Measurements from ENCODE around the gene GABRG3. TPM values are rescaled to one million over a fixed set of nuclear protein-coding genes. Genes with fewer than 3 reads are reported as not detected.

Gene GABRG3
- total and polyA plus RNA-seq, 3 experiments from 2014 or later, result not detected

DNA sequence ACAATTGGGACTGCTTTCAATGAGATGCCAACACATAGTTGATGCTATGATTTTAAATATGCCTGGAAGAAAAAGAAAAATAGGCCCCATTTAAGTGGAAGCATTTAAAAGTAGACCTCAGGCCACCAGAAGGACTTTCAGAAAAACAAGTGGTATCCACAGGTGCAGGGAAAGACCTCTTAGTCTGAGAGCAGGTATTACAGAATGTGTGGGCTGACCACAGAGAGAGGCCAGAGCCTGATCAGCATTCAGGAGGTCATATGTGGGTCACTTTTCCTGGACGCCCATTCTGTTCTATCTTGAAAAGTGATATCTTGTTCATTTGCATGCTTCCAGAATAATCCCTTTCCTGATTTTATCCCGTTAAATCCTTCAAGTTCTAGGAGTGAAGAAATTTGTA is 95.5 kb downstream of the GABRG3 start:
- ChIA-PET POLR2A (no interaction called here), CTCF (no interaction called here)
- H3K27me3 ChIP-seq (ENCODE audit: insufficient read depth, low read length, poor library complexity, severe bottlenecking), result no peaks in the 10 kb centered on the region
- Mint-ChIP-seq H3K9me3 (peaks cover 18 to 50% (median 21%) of the 10 kb centered on the region in 5 donors), H3K36me3 (no peaks in the 10 kb centered on the region), H3K27ac (no peak overlapping the region), H3K4me3 (no peak overlapping the region), H3K27me3 (no peaks in the 10 kb centered on the region), H3K4me1 (no peaks in the 10 kb centered on the region)
- H3K4me3 ChIP-seq (ENCODE audit: low read length), result no peak overlapping the region
- no peak for DNase-seq
- H3K4me1 ChIP-seq (ENCODE audit: insufficient read depth, low read length), result no peaks in the 10 kb centered on the region
- peaks cover 5% of the 10 kb centered on the region for H3K9me3 ChIP-seq (ENCODE audit: low read length)
- no peak overlapping the region for H3K27ac ChIP-seq (ENCODE audit: low read depth, low read length)
- H3K36me3 ChIP-seq (ENCODE audit: insufficient read depth, low read length), result no peaks in the 10 kb centered on the region

DNA sequence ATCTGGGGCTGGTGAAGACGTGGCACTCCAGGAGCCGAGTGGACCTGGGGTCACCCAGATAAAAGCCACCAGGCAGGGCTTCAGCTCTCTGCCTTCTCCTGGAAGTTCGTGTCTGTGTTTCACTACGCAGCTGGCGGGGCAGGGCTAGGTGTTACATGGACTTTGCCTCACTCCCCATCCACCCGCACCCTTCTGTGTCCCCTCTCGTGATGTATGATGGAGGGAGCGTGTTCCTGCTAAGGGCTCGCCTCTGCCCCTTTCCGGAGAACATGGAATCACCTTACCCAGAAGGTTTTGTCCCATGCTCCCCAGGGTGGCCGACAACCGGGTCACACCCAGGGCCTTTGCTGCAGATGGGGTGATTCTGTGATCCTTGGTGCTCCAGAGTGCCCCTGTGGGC is 96.2 kb downstream of the GABRG3 start:
- Mint-ChIP-seq H3K36me3 (no peaks in the 10 kb centered on the region), H3K27ac (no peak overlapping the region), H3K27me3 (no peaks in the 10 kb centered on the region), H3K9me3 (peaks cover 18 to 53% (median 20%) of the 10 kb centered on the region in 5 donors), H3K4me1 (no peaks in the 10 kb centered on the region), H3K4me3 (no peak overlapping the region)
- ChIA-PET CTCF (no interaction called here), POLR2A (no interaction called here)
- no peaks in the 10 kb centered on the region for H3K27me3 ChIP-seq (ENCODE audit: insufficient read depth, low read length, poor library complexity, severe bottlenecking)
- H3K27ac ChIP-seq (ENCODE audit: low read depth, low read length), result no peak overlapping the region
- no peak overlapping the region for H3K4me3 ChIP-seq (ENCODE audit: low read length)
- peaks cover 5% of the 10 kb centered on the region for H3K9me3 ChIP-seq (ENCODE audit: low read length)
- no peaks in the 10 kb centered on the region for H3K4me1 ChIP-seq (ENCODE audit: insufficient read depth, low read length)
- no peak for DNase-seq
- no peaks in the 10 kb centered on the region for H3K36me3 ChIP-seq (ENCODE audit: insufficient read depth, low read length)

DNA sequence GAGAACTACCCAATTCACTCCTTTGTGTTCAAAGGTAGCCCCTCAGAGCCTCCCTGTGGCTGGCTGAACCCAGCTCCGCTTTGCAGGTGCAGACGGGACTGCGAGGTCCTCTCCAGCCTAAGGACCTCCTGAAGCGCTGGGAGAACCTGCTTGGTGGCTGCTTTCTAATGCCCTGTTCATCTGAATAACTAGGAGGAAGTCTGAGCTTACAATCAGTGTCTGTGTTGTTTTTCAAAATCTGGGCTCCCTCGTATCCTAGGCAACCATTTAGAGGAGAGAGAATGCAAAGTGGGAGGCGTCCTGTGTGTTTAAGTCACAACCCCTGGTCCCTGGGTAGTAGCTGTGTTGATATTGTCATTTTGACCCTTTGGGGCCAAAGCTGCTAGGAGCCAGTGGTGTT is 99.9 kb downstream of the GABRG3 start:
- peaks cover 0 to 1% of the 10 kb centered on the region in 2 donors for H3K27me3 Mint-ChIP-seq
- H3K4me3 Mint-ChIP-seq, result no peak overlapping the region
- no peak for DNase-seq
- no peak overlapping the region for H3K27ac ChIP-seq (ENCODE audit: low read depth, low read length)
- no peak overlapping the region for H3K27ac Mint-ChIP-seq
- no peak overlapping the region for H3K4me3 ChIP-seq (ENCODE audit: low read length)
- POLR2A ChIA-PET, result no interaction called here
- no peaks in the 10 kb centered on the region for H3K27me3 ChIP-seq (ENCODE audit: insufficient read depth, low read length, poor library complexity, severe bottlenecking)
- CTCF ChIA-PET, result no interaction called here
- H3K36me3 Mint-ChIP-seq, result no peaks in the 10 kb centered on the region
- no peaks in the 10 kb centered on the region for H3K4me1 Mint-ChIP-seq
- H3K4me1 ChIP-seq (ENCODE audit: insufficient read depth, low read length), result no peaks in the 10 kb centered on the region
- peaks cover 5% of the 10 kb centered on the region for H3K9me3 ChIP-seq (ENCODE audit: low read length)
- H3K36me3 ChIP-seq (ENCODE audit: insufficient read depth, low read length), result no peaks in the 10 kb centered on the region
- peaks cover 17 to 44% (median 27%) of the 10 kb centered on the region in 5 donors for H3K9me3 Mint-ChIP-seq

DNA sequence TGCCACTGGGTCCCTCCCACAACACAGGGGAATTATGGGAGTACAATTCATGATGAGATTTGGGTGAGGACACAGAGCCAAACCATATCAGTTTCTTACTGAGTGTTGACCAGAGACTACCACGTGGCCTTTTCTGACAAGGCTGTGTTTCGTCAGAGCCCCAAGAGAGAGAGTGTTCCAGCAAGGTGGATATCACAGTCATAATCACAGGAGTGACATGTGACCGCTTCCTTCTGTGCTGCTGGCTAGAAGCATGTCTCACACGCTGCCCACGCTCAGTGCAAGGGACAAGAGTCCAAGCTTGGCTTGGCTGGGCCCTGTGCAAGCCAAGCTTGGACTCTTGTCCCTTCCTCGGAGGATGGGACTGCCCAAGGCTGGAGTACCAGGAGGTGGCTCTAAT is 103.2 kb downstream of the GABRG3 start:
- Mint-ChIP-seq H3K4me3 (no peak overlapping the region), H3K27ac (no peak overlapping the region), H3K36me3 (no peaks in the 10 kb centered on the region), H3K27me3 (peaks cover 0 to 1% of the 10 kb centered on the region in 2 donors), H3K4me1 (no peaks in the 10 kb centered on the region), H3K9me3 (peaks cover 5 to 22% (median 14%) of the 10 kb centered on the region in 5 donors)
- Histone ChIP-seq H3K9me3 (ENCODE audit: low read length) (no peaks in the 10 kb centered on the region), H3K27ac (ENCODE audit: low read depth, low read length) (no peak overlapping the region), H3K27me3 (ENCODE audit: insufficient read depth, low read length, poor library complexity, severe bottlenecking) (no peaks in the 10 kb centered on the region), H3K4me1 (ENCODE audit: insufficient read depth, low read length) (no peaks in the 10 kb centered on the region), H3K4me3 (ENCODE audit: low read length) (no peak overlapping the region), H3K36me3 (ENCODE audit: insufficient read depth, low read length) (no peaks in the 10 kb centered on the region)
- ChIA-PET CTCF (no interaction called here), POLR2A (no interaction called here)
- no peak for DNase-seq

DNA sequence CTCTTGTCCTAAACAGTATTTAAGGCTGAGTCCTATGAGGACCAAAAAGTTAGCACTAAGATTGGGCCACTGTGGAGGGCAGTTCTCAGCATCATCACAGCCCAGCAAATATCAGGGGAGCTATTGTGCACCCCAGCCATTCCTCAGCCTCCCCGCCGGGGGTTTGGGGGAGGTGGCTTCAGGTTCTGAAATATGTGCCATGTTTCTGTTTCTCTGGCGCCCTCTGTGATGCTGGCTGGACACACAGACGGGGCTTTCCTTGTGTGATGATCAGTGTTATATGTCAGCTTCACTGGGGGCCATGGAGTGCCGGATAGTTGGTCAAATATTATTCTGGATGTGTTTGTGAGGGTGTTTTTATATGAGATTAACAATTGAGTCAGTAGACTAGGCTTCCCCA is 106.8 kb downstream of the GABRG3 start:
- CTCF ChIA-PET, result no interaction called here

DNA sequence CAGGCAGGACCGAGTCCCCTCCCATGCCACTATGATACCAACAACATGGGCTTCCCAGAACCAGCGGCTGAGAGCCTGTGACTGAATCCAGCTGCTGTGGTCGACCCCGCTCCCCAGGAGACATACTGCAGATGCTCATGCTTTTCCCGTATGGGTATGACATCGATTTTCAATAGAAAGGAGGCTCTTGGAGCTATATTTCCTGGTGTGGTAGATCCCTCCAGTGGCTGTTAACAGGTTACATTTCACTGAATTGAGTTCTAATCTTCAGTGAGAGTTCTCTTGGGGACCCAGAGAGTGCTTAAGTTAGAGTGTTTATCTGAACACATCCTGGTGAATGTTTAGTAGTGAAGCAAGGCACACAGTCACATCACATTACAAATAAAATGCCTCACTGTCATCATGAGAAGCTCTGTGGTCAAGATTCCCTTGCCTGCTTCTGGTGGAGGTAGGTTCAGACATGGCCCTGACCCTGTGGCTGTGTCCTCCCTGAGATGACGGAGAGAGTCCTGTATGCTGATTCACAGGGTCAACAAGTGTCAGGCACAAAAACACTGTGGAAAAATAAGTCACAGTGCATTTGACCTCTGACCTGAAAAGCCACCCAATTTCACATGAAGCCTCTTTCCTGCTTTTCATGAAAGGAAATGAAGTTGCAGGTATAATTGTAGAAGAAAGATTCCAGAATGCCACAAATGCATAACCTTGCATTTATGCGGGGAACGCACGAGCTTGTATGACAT is 110.9 kb downstream of the GABRG3 start:
- H3K27ac Mint-ChIP-seq, result no peak overlapping the region
- no peaks in the 10 kb centered on the region for H3K36me3 Mint-ChIP-seq
- DNase-seq, result no peak
- no peaks in the 10 kb centered on the region for H3K4me1 Mint-ChIP-seq
- ChIA-PET POLR2A (no interaction called here), CTCF (no interaction called here)
- no peaks in the 10 kb centered on the region for H3K27me3 Mint-ChIP-seq
- Histone ChIP-seq H3K27me3 (ENCODE audit: insufficient read depth, low read length, poor library complexity, severe bottlenecking) (no peaks in the 10 kb centered on the region), H3K27ac (ENCODE audit: low read depth, low read length) (no peak overlapping the region), H3K36me3 (ENCODE audit: insufficient read depth, low read length) (no peaks in the 10 kb centered on the region), H3K4me3 (ENCODE audit: low read length) (no peak overlapping the region), H3K9me3 (ENCODE audit: low read length) (no peaks in the 10 kb centered on the region), H3K4me1 (ENCODE audit: insufficient read depth, low read length) (no peaks in the 10 kb centered on the region)
- H3K4me3 Mint-ChIP-seq, result no peak overlapping the region
- H3K9me3 Mint-ChIP-seq, result peaks cover 0 to 12% (median 4%) of the 10 kb centered on the region in 5 donors

More for the DNA sequence above, 106.8 kb downstream of the GABRG3 start:
- H3K9me3 Mint-ChIP-seq, result peaks cover 2 to 15% (median 4%) of the 10 kb centered on the region in 5 donors
- no peaks in the 10 kb centered on the region for H3K36me3 Mint-ChIP-seq
- Histone ChIP-seq H3K27me3 (ENCODE audit: insufficient read depth, low read length, poor library complexity, severe bottlenecking) (no peaks in the 10 kb centered on the region), H3K9me3 (ENCODE audit: low read length) (no peaks in the 10 kb centered on the region), H3K36me3 (ENCODE audit: insufficient read depth, low read length) (no peaks in the 10 kb centered on the region), H3K27ac (ENCODE audit: low read depth, low read length) (no peak overlapping the region), H3K4me1 (ENCODE audit: insufficient read depth, low read length) (no peaks in the 10 kb centered on the region), H3K4me3 (ENCODE audit: low read length) (no peak overlapping the region)
- H3K4me3 Mint-ChIP-seq, result no peak overlapping the region
- no peaks in the 10 kb centered on the region for H3K27me3 Mint-ChIP-seq
- no peaks in the 10 kb centered on the region for H3K4me1 Mint-ChIP-seq
- H3K27ac Mint-ChIP-seq, result no peak overlapping the region
- no peak for DNase-seq
- POLR2A ChIA-PET, result no interaction called here

DNA sequence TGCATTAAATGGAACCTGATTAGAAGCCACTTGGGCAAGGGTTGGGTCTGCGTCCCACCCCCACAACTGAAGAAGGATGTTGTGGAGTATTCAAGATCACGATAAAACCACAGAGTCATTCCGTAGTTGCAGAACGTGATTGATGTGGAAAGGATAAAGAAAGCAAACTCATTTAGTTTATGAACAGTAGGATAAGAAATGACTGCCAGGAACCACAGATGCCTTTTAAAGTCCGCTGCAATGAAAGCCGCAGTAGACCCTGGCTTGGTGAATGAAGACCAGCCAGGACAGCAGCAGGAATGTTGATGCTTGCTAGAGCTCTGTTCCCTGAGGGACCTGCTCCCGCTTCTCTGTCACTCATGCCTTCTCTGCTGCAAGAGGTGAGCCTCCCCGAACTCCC is 111.5 kb downstream of the GABRG3 start:
- no peaks in the 10 kb centered on the region for H3K36me3 Mint-ChIP-seq
- H3K36me3 ChIP-seq (ENCODE audit: insufficient read depth, low read length), result no peaks in the 10 kb centered on the region
- H3K27ac Mint-ChIP-seq, result no peak overlapping the region
- no peaks in the 10 kb centered on the region for H3K4me1 ChIP-seq (ENCODE audit: insufficient read depth, low read length)
- no peak overlapping the region for H3K4me3 Mint-ChIP-seq
- no peak for DNase-seq
- H3K9me3 ChIP-seq (ENCODE audit: low read length), result no peaks in the 10 kb centered on the region
- H3K27me3 Mint-ChIP-seq, result no peaks in the 10 kb centered on the region
- ChIA-PET CTCF (no interaction called here), POLR2A (no interaction called here)
- H3K27me3 ChIP-seq (ENCODE audit: insufficient read depth, low read length, poor library complexity, severe bottlenecking), result no peaks in the 10 kb centered on the region
- no peaks in the 10 kb centered on the region for H3K4me1 Mint-ChIP-seq
- no peak overlapping the region for H3K27ac ChIP-seq (ENCODE audit: low read depth, low read length)
- peaks cover 0 to 12% (median 2%) of the 10 kb centered on the region in 5 donors for H3K9me3 Mint-ChIP-seq
- H3K4me3 ChIP-seq (ENCODE audit: low read length), result no peak overlapping the region

DNA sequence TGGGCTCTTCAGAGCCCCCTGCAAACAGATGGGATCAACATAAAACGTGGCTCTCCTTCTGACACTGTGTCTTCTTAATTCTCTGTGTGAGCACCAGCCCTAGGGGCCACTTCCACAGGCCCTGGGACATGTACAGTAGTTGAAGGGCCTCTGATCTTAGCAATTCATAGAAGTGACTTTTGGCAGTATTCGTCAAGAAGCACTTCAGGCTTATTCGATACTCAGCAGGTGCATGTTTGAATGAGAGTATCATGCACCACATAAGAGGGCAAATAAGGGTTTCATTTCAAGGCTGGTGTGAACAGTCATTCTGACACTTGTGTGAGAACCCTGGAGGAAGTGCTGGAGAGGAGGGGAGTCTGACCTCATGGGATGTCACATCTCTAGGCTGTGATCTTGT is 113.9 kb downstream of the GABRG3 start:
- H3K36me3 ChIP-seq (ENCODE audit: insufficient read depth, low read length), result no peaks in the 10 kb centered on the region
- H3K27ac ChIP-seq (ENCODE audit: low read depth, low read length), result no peak overlapping the region
- Mint-ChIP-seq H3K4me3 (no peak overlapping the region), H3K9me3 (peaks cover 2 to 11% (median 7%) of the 10 kb centered on the region in 5 donors), H3K27me3 (no peaks in the 10 kb centered on the region), H3K36me3 (no peaks in the 10 kb centered on the region), H3K27ac (no peak overlapping the region), H3K4me1 (no peaks in the 10 kb centered on the region)
- no peak overlapping the region for H3K4me3 ChIP-seq (ENCODE audit: low read length)
- H3K9me3 ChIP-seq (ENCODE audit: low read length), result no peaks in the 10 kb centered on the region
- H3K27me3 ChIP-seq (ENCODE audit: insufficient read depth, low read length, poor library complexity, severe bottlenecking), result no peaks in the 10 kb centered on the region
- ChIA-PET CTCF (no interaction called here), POLR2A (no interaction called here)
- DNase-seq, result no peak
- H3K4me1 ChIP-seq (ENCODE audit: insufficient read depth, low read length), result no peaks in the 10 kb centered on the region

Data from CD8-positive, alpha-beta memory T cell (primary cell).